ENCODE data around the gene LRP1-AS. TPM values are rescaled to one million over a fixed set of nuclear protein-coding genes. Genes with fewer than 3 reads are reported as not detected.

Gene LRP1-AS
- total RNA-seq (2014; rRNA removed), result not detected in 2 replicates
- Bru-seq, nascent RNA, result not detected
- not detected for BruChase-seq, experiment 1, labeled RNA remaining after a 6-hour chase
- not detected for BruChase-seq, experiment 2, labeled RNA remaining after a 2-hour chase
- long read RNA-seq, partial matches to known transcripts, result 0 of 5 reads
- long read RNA-seq, other reads (novel, unspliced or antisense), result 5 of 5 reads

GRCh38 chr12:57146961-57147944 lies at the start of gene LRP1-AS:
Gene LRP1-AS (minus strand): TSS chr12:57147619.
- TF ChIP-seq, protein P1, sequence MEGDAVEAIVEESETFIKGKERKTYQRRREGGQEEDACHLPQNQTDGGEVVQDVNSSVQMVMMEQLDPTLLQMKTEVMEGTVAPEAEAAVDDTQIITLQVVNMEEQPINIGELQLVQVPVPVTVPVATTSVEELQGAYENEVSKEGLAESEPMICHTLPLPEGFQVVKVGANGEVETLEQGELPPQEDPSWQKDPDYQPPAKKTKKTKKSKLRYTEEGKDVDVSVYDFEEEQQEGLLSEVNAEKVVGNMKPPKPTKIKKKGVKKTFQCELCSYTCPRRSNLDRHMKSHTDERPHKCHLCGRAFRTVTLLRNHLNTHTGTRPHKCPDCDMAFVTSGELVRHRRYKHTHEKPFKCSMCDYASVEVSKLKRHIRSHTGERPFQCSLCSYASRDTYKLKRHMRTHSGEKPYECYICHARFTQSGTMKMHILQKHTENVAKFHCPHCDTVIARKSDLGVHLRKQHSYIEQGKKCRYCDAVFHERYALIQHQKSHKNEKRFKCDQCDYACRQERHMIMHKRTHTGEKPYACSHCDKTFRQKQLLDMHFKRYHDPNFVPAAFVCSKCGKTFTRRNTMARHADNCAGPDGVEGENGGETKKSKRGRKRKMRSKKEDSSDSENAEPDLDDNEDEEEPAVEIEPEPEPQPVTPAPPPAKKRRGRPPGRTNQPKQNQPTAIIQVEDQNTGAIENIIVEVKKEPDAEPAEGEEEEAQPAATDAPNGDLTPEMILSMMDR (conservative IDR thresholded peaks at IDR 0.05; ENCODE audit: low read depth, low read length), result no peak
- TF ChIP-seq EZH2phosphoT487 (IDR thresholded peaks at IDR 0.05; ENCODE audit: borderline replicate concordance, low read length) (no peak), EZH2 (IDR thresholded peaks at IDR 0.05; ENCODE audit: low read length, unreplicated experiment) (no peak)
- no peaks in the 10 kb centered on the region for H3K27me3 ChIP-seq (ENCODE audit: low read length)
- no peaks in the 10 kb centered on the region for H3K9me2 ChIP-seq (replicated peaks; ENCODE audit: low read length)
- H4K20me1 ChIP-seq (ENCODE audit: low read length), result no peaks in the 10 kb centered on the region
- H3K27ac ChIP-seq (ENCODE audit: low read length), result no peak within 1 kb of the TSS
- BruUV-seq (replicated peaks), result no TSS peak
- CTCF ChIA-PET, result no interaction called here
- H3K4me2 ChIP-seq (ENCODE audit: low read length), result no peak within 1 kb of the TSS
- H2AFZ ChIP-seq (ENCODE audit: low read length), result no peak within 1 kb of the TSS
- H3K9ac ChIP-seq (ENCODE audit: low read length), result no peak within 1 kb of the TSS
- H3K9me3 ChIP-seq (ENCODE audit: low read length), result no peaks in the 10 kb centered on the region
- H3K4me1 ChIP-seq (ENCODE audit: insufficient read depth, low read length), result peaks cover 18% of the 10 kb centered on the region
- ATAC-seq (no peak), DNase-seq (no peak)
- POLR2A ChIA-PET (ENCODE audit: unreplicated experiment), result interaction anchor here (0.5 kb wide), 1 partner anchor 186 kb away, joined by 4 read pairs; no protein-coding TSS in a partner anchor
- H3K4me3 ChIP-seq (ENCODE audit: low read length), result no peak within 1 kb of the TSS
- H3K79me2 ChIP-seq (ENCODE audit: low read length), result no peaks in the 10 kb centered on the region
- H3F3A ChIP-seq (ENCODE audit: low read length, unreplicated experiment), result no peaks in the 10 kb centered on the region
- no peaks in the 10 kb centered on the region for H3K36me3 ChIP-seq (ENCODE audit: low read depth, low read length)
- intact Hi-C loops (cut with micrococcal nuclease), result no loop called here

DNA sequence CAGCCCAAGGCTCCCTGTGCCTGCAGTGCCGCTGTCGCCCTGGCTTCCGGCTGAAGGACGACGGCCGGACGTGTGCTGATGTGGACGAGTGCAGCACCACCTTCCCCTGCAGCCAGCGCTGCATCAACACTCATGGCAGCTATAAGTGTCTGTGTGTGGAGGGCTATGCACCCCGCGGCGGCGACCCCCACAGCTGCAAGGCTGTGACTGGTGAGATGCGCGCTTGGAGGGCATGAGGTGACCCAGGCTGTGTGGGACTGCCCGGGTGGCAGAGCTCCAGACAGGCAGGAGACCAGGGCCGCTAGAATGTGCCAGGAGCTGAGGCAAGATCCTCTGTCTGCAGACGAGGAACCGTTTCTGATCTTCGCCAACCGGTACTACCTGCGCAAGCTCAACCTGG lies 49.5 kb upstream of the LRP1-AS start:
- CTCF ChIA-PET, result no interaction called here
- Histone ChIP-seq H4K20me1 (ENCODE audit: low read length) (no peaks in the 10 kb centered on the region), H3K9ac (ENCODE audit: low read length) (no peak overlapping the region), H3K4me3 (ENCODE audit: low read length) (no peak overlapping the region), H3K4me2 (ENCODE audit: low read length) (no peak overlapping the region), H3K79me2 (ENCODE audit: low read length) (no peaks in the 10 kb centered on the region), H3K27me3 (ENCODE audit: low read length) (no peaks in the 10 kb centered on the region), H3K9me2 (replicated peaks; ENCODE audit: low read length) (no peaks in the 10 kb centered on the region), H2AFZ (ENCODE audit: low read length) (no peak overlapping the region), H3K9me3 (ENCODE audit: low read length) (no peaks in the 10 kb centered on the region), H3K36me3 (ENCODE audit: low read depth, low read length) (no peaks in the 10 kb centered on the region; the same call in 1 of the 2 replicates), H3K4me1 (ENCODE audit: insufficient read depth, low read length) (no peaks in the 10 kb centered on the region), H3F3A (ENCODE audit: low read length, unreplicated experiment) (no peaks in the 10 kb centered on the region), H3K27ac (ENCODE audit: low read length) (no peak overlapping the region)
- BruUV-seq (replicated peaks), result no TSS peak
- TF ChIP-seq, protein P1 (conservative IDR thresholded peaks at IDR 0.05; ENCODE audit: low read depth, low read length), result no peak
- TF ChIP-seq EZH2 (IDR thresholded peaks at IDR 0.05; ENCODE audit: low read length, unreplicated experiment) (no peak), EZH2phosphoT487 (IDR thresholded peaks at IDR 0.05; ENCODE audit: borderline replicate concordance, low read length) (no peak)
- ATAC-seq, result no peak
- no peak for DNase-seq
- POLR2A ChIA-PET (ENCODE audit: unreplicated experiment), result no interaction called here
- intact Hi-C loops (cut with micrococcal nuclease), result no loop called here
